Heart left ventricle (tissue), 13 donors: ENCODE data around the gene MSI2.

Source experiments
- CTCF ChIP-seq, 12 donors: fragments of 200-600 bp; sonication (generic) in 4 of 12; IDR thresholded peaks; one replicate each; pipeline versions ENCODE4 v1.5.0 to v1.8.0; 2018 to 2022; ENCODE audit warnings: antibody characterized with exemption in 12 of 12, mild to moderate bottlenecking in 5 of 12
- POLR2A ChIP-seq, 2 donors: fragments of 450-650 bp; IDR thresholded peaks; one replicate each; pipeline ENCODE4 v1.6.1; 2017; ENCODE audit warnings: antibody characterized with exemption in 2 of 2, mild to moderate bottlenecking in 2 of 2, moderate library complexity in 2 of 2
- donor health status: ischemic (EF 13 %, LVEDD 7.1; RV severe dilation, severe dysfunction).
- donor health status: DM: no; HTN: yes; CAD: no.
- donor health status: DM: no; HTN: no; CAD: no.
- donor health status: ischemic (EF 25% LVEDD 6.9; RV normal size, moderate dysfunction).
- donor health status: ischemic (EF 25% LVEDD 5.7; RV mildly dilated, moderate dysfunction).
- donor health status: ischemic (EF 35%, LVEDD 5.7; RV mildly dilated, moderate dysfunction).
- donor health status: nonischemic (EF 11% LVEDD 7.7; RV severe dilation, severe dysfunction).
- donor health status: DM: yes; HTN: yes; CAD: no.
- donor health status: PGD.
- donor health status: ischemic (EF 29% LVEDD 5.4; RV normal size, mild dysfunction).
- donor health status: nonischemic (EF 23%, LVEDD 6.1; RV moderate dilation, normal function).

- TF ChIP-seq CTCF (IDR thresholded peaks at IDR 0.05) (no peak), POLR2A (IDR thresholded peaks at IDR 0.05) (no peak)
These were observed 30.2 kb downstream of the MSI2 start for GRCh38 chr17:57286399-57287105.
